Activated T-helper 2 cell treated with anti-CD3 and anti-CD28 coated beads, Interferon-gamma antibody, Interleukin-2, Interleukin-4, amounts not matched to agents 10 μg/mL and 5 μg/mL and 100 μg/mL, durations not matched to agents 14 hours and 24 hours and 36 hours (primary cell): Measurements from ENCODE around the gene SLC35F1. TPM values are rescaled to one million over a fixed set of nuclear protein-coding genes. Genes with fewer than 3 reads are reported as not detected.

ENCODE experiments used
- DNase-seq: peaks from one replicate; pipeline ENCODE4 v3.0.0; 2021; ENCODE audit warnings: low spot score
- H3K27ac Mint-ChIP-seq: one replicate; pipeline ENCODE4 v1.8.0; 2021; ENCODE audit warnings: mixed read lengths
- H3K27me3 Mint-ChIP-seq: one replicate; pipeline ENCODE4 v1.8.0; 2021; ENCODE audit warnings: low read depth, mixed read lengths
- H3K36me3 Mint-ChIP-seq: one replicate; pipeline ENCODE4 v1.8.0; 2021; ENCODE audit warnings: low read depth, mixed read lengths
- H3K4me1 Mint-ChIP-seq: one replicate; pipeline ENCODE4 v1.8.0; 2021; ENCODE audit warnings: low read depth, mixed read lengths
- H3K4me3 Mint-ChIP-seq: one replicate; pipeline ENCODE4 v1.8.0; 2021; ENCODE audit warnings: low read depth, mild to moderate bottlenecking, moderate library complexity, mixed read lengths
- H3K9me3 Mint-ChIP-seq: one replicate; pipeline ENCODE4 v1.8.0; 2021; ENCODE audit warnings: mixed read lengths
- intact Hi-C: fragments of 100-400 bp; cut with micrococcal nuclease; formaldehyde crosslinking; loops from one replicate; pipeline ENCODE4 v1.15.1; 2023
- total RNA-seq: library from RNA; stranded (reverse); gene quantifications from 2 replicates; pipeline ENCODE4 v1.2.3, GENCODE V29; 2022

The SLC35F1 gene
- total RNA-seq, 1 donor from 2014 or later, result 0.09 TPM

- Mint-ChIP-seq H3K27ac (no peak overlapping the region), H3K4me3 (no peak overlapping the region), H3K27me3 (peaks cover 38% of the 10 kb centered on the region), H3K9me3 (no peaks in the 10 kb centered on the region), H3K4me1 (peaks cover 9% of the 10 kb centered on the region), H3K36me3 (no peaks in the 10 kb centered on the region)
- no peak for DNase-seq
- intact Hi-C loops, result no loop called here
Measured at GRCh38 chr6:117911150-117911549, 4.1 kb downstream of the SLC35F1 start.

GRCh38 chr6:117911660-117912059 is 4.6 kb downstream of the SLC35F1 start:
- H3K27ac Mint-ChIP-seq, result no peak overlapping the region
- H3K36me3 Mint-ChIP-seq, result no peaks in the 10 kb centered on the region
- no peak overlapping the region for H3K4me3 Mint-ChIP-seq
- no peak for DNase-seq
- peaks cover 33% of the 10 kb centered on the region for H3K27me3 Mint-ChIP-seq
- H3K9me3 Mint-ChIP-seq, result no peaks in the 10 kb centered on the region
- intact Hi-C loops, result no loop called here
- H3K4me1 Mint-ChIP-seq, result peaks cover 6% of the 10 kb centered on the region

- H3K4me3 Mint-ChIP-seq, result no peak overlapping the region
- H3K36me3 Mint-ChIP-seq, result no peaks in the 10 kb centered on the region
- H3K27me3 Mint-ChIP-seq, result peaks cover 10% of the 10 kb centered on the region
- no peak for DNase-seq
- no peaks in the 10 kb centered on the region for H3K4me1 Mint-ChIP-seq
- intact Hi-C loops, result no loop called here
- no peak overlapping the region for H3K27ac Mint-ChIP-seq
- H3K9me3 Mint-ChIP-seq, result no peaks in the 10 kb centered on the region
Measured at GRCh38 chr6:117915846-117916245, 8.8 kb downstream of the SLC35F1 start.

- Mint-ChIP-seq H3K36me3 (no peaks in the 10 kb centered on the region), H3K9me3 (no peaks in the 10 kb centered on the region), H3K27me3 (peaks cover 10% of the 10 kb centered on the region), H3K27ac (no peak overlapping the region), H3K4me1 (no peaks in the 10 kb centered on the region), H3K4me3 (no peak overlapping the region)
- no peak for DNase-seq
- intact Hi-C loops, result no loop called here
Measured at GRCh38 chr6:117916483-117916882, 9.4 kb downstream of the SLC35F1 start.

GRCh38 chr6:117917176-117917575 is 10.1 kb downstream of the SLC35F1 start:
- Mint-ChIP-seq H3K4me3 (no peak overlapping the region), H3K27ac (no peak overlapping the region), H3K4me1 (no peaks in the 10 kb centered on the region), H3K36me3 (no peaks in the 10 kb centered on the region), H3K9me3 (no peaks in the 10 kb centered on the region), H3K27me3 (peaks cover 10% of the 10 kb centered on the region)
- intact Hi-C loops, result no loop called here
- no peak for DNase-seq

GRCh38 chr6:117918454-117918853 is 11.4 kb downstream of the SLC35F1 start:
- Mint-ChIP-seq H3K27me3 (peaks cover 7% of the 10 kb centered on the region), H3K9me3 (no peaks in the 10 kb centered on the region), H3K27ac (no peak overlapping the region), H3K4me3 (no peak overlapping the region), H3K36me3 (no peaks in the 10 kb centered on the region), H3K4me1 (no peaks in the 10 kb centered on the region)
- intact Hi-C loops, result no loop called here
- DNase-seq, result no peak

GRCh38 chr6:117919275-117919674 is 12.2 kb downstream of the SLC35F1 start:
- intact Hi-C loops, result no loop called here
- no peak overlapping the region for H3K27ac Mint-ChIP-seq
- H3K36me3 Mint-ChIP-seq, result no peaks in the 10 kb centered on the region

GRCh38 chr6:117919775-117920729 is 13.0 kb downstream of the SLC35F1 start:
- intact Hi-C loops, result no loop called here
- no peak overlapping the region for H3K27ac Mint-ChIP-seq
- H3K27me3 Mint-ChIP-seq, result peaks cover 7% of the 10 kb centered on the region
- H3K4me3 Mint-ChIP-seq, result no peak overlapping the region
- no peaks in the 10 kb centered on the region for H3K9me3 Mint-ChIP-seq
- no peak for DNase-seq
- H3K36me3 Mint-ChIP-seq, result no peaks in the 10 kb centered on the region
- no peaks in the 10 kb centered on the region for H3K4me1 Mint-ChIP-seq

More at GRCh38 chr6:117919275-117919674, 12.2 kb downstream of the SLC35F1 start:
- Mint-ChIP-seq H3K9me3 (no peaks in the 10 kb centered on the region), H3K4me1 (no peaks in the 10 kb centered on the region), H3K4me3 (no peak overlapping the region), H3K27me3 (peaks cover 7% of the 10 kb centered on the region)
- DNase-seq, result no peak

- Mint-ChIP-seq H3K36me3 (no peaks in the 10 kb centered on the region), H3K9me3 (peaks cover 19% of the 10 kb centered on the region), H3K4me3 (no peak overlapping the region), H3K27ac (no peak overlapping the region), H3K4me1 (no peaks in the 10 kb centered on the region), H3K27me3 (peaks cover 7% of the 10 kb centered on the region)
- intact Hi-C loops, result no loop called here
- no peak for DNase-seq
Measured at GRCh38 chr6:117924690-117925089, 17.6 kb downstream of the SLC35F1 start.

GRCh38 chr6:117927866-117928265 is 20.8 kb downstream of the SLC35F1 start:
- intact Hi-C loops, result no loop called here
- H3K36me3 Mint-ChIP-seq, result no peaks in the 10 kb centered on the region
- no peaks in the 10 kb centered on the region for H3K4me1 Mint-ChIP-seq
- no peak overlapping the region for H3K4me3 Mint-ChIP-seq
- H3K27ac Mint-ChIP-seq, result no peak overlapping the region
- peaks cover 22% of the 10 kb centered on the region for H3K9me3 Mint-ChIP-seq
- no peak for DNase-seq
- no peaks in the 10 kb centered on the region for H3K27me3 Mint-ChIP-seq

- H3K9me3 Mint-ChIP-seq, result peaks cover 22% of the 10 kb centered on the region
- no peak overlapping the region for H3K4me3 Mint-ChIP-seq
- intact Hi-C loops, result no loop called here
- no peaks in the 10 kb centered on the region for H3K36me3 Mint-ChIP-seq
- no peaks in the 10 kb centered on the region for H3K4me1 Mint-ChIP-seq
- no peaks in the 10 kb centered on the region for H3K27me3 Mint-ChIP-seq
- DNase-seq, result no peak
- no peak overlapping the region for H3K27ac Mint-ChIP-seq
Measured at GRCh38 chr6:117928833-117929232, 21.8 kb downstream of the SLC35F1 start.

GRCh38 chr6:117929501-117929900 is 22.4 kb downstream of the SLC35F1 start:
- Mint-ChIP-seq H3K27ac (no peak overlapping the region), H3K9me3 (peaks cover 22% of the 10 kb centered on the region), H3K27me3 (no peaks in the 10 kb centered on the region), H3K4me3 (no peak overlapping the region), H3K4me1 (no peaks in the 10 kb centered on the region), H3K36me3 (no peaks in the 10 kb centered on the region)
- intact Hi-C loops, result no loop called here
- no peak for DNase-seq

- no peak overlapping the region for H3K4me3 Mint-ChIP-seq
- no peak for DNase-seq
- intact Hi-C loops, result no loop called here
- no peaks in the 10 kb centered on the region for H3K27me3 Mint-ChIP-seq
- no peak overlapping the region for H3K27ac Mint-ChIP-seq
- peaks cover 22% of the 10 kb centered on the region for H3K9me3 Mint-ChIP-seq
- H3K36me3 Mint-ChIP-seq, result no peaks in the 10 kb centered on the region
- no peaks in the 10 kb centered on the region for H3K4me1 Mint-ChIP-seq
Measured at GRCh38 chr6:117930645-117931044, 23.6 kb downstream of the SLC35F1 start.
